Gastroesophageal sphincter (tissue), 3 donors: ENCODE measurements around the gene ARRDC1.

Source experiments
- CTCF ChIP-seq, 4 experiments: fragments of 200-600 bp in 2 of 4; fragments of 450-650 bp in 2 of 4; sonication (generic) in 1 of 4; IDR thresholded peaks; one replicate each; pipeline ENCODE4 v1.5.1; 2017 to 2019; ENCODE audit warnings: antibody characterized with exemption in 4 of 4, mild to moderate bottlenecking in 2 of 4, moderate library complexity in 2 of 4
- POLR2AphosphoS5 ChIP-seq: sonication (generic); formaldehyde crosslinking; IDR thresholded peaks from one replicate; pipeline ENCODE4 v1.6.1; 2017; ENCODE audit warnings: antibody characterized with exemption

- TF ChIP-seq CTCF (IDR thresholded peaks at IDR 0.05): no peak
- no peak for TF ChIP-seq POLR2AphosphoS5
Observed at GRCh38 chr9:137607141-137607857, 1.8 kb downstream of the ARRDC1 start.
